NB4 (cell line): ENCODE results near the gene ZBTB49.

Source experiments
- POLR2A ChIP-seq: IDR thresholded peaks from 2 replicates; pipeline ENCODE4 v1.6.1; 2011; ENCODE audit warnings: mild to moderate bottlenecking; ENCODE audit not compliant: insufficient read length; ENCODE audit errors: extremely low read depth
- TF ChIP-seq, protein P1 (sequence below): IDR thresholded peaks from one replicate; pipeline ENCODE4 v1.5.1; 2012; ENCODE audit warnings: low read depth, low read length

DNA sequence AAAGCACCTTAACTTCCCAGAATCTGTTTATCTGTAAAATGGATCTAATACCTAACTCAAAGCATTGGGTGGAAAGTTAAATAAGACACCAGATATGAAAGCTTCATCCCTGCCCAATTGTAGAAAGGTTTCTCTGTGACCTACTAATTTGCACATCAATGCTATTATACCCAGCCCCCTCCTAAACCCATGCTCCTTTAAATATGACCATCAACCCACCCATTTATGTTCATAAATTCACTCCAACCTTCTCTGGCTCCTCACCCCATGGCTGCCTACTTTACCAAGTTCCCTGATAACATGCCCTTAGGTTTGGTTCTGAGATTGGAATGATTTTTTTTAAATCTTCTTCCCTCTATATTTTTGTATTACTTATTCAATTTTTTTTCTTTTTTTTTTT is 2.0 kb upstream of the ZBTB49 start:
- TF ChIP-seq, protein P1, sequence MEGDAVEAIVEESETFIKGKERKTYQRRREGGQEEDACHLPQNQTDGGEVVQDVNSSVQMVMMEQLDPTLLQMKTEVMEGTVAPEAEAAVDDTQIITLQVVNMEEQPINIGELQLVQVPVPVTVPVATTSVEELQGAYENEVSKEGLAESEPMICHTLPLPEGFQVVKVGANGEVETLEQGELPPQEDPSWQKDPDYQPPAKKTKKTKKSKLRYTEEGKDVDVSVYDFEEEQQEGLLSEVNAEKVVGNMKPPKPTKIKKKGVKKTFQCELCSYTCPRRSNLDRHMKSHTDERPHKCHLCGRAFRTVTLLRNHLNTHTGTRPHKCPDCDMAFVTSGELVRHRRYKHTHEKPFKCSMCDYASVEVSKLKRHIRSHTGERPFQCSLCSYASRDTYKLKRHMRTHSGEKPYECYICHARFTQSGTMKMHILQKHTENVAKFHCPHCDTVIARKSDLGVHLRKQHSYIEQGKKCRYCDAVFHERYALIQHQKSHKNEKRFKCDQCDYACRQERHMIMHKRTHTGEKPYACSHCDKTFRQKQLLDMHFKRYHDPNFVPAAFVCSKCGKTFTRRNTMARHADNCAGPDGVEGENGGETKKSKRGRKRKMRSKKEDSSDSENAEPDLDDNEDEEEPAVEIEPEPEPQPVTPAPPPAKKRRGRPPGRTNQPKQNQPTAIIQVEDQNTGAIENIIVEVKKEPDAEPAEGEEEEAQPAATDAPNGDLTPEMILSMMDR: no peak
- no peak for TF ChIP-seq POLR2A
